ENCODE results near the gene DYNC1LI1.
"Not testable (repeated sequence)": the region's sequence is repeated elsewhere in the genome, so short reads cannot be mapped to it uniquely, and the experiment has no call there.

Gene DYNC1LI1

DNA sequence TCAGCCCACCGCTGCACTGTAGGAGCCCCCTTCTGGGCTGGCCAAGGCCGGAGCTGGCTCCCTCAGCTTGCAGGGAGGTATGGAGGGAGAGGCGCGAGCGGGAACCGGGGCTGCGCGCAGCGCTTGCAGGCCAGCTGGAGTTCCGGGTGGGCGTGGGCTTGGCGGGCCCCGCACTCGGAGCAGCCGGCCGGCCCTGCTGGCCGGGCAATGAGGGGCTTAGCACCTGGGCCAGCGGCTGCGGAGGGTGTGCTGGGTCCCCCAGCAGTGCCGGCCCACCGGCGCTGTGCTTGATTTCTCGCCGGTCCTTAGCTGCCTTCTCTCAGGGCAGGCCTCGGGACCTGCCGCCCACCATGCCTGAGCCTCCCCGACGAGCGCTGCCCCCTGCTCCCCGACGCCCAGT lies 8.0 kb upstream of the DYNC1LI1 start:
- DNase-seq: not testable (repeated sequence)

DNA sequence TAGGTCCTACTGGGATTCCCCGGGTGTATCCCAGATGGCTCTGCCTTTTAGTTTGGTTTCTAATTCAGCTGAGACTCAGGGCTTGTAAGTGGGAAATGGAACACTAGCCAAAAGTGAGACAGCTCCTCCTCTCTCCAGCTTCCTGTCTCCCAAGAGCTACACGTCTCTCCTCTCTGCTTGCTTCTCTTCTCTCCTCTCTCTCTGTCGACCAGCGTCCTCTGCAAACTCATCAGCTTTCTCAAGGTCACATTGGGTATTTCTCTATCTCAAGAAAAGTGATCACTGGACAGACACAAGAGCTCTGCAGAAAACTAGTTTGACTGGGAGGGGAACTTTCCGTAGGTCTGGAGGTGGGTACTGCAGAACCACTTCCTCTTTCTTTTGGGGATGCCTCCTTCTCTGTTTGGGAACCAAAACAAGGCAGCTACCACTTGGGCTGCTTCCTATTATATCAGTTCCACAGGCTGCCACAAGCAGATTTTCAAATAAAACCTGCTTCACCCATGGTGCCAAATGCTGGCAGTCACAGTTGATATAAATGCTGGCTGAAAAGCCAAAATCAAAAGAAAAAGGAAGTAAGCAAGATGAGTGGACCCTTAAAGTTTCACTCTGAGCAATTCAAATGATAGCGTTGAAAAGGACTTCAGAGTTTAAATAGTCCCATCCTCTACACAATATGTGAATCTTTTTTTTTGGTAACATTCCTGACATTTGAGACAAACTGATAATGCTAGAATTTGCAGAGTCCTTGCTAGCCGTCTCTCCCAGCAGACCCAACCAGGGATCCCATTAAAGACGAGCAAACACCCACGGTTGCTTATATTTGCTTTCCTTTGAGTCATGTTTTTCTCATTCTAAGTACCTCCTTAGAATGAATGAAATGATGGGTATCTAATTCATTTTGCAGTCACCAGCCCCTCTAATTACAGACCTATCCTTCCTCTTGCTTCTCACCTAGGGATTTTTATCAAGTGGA lies 7.2 kb upstream of the DYNC1LI1 start:
- no peak for DNase-seq

DNA sequence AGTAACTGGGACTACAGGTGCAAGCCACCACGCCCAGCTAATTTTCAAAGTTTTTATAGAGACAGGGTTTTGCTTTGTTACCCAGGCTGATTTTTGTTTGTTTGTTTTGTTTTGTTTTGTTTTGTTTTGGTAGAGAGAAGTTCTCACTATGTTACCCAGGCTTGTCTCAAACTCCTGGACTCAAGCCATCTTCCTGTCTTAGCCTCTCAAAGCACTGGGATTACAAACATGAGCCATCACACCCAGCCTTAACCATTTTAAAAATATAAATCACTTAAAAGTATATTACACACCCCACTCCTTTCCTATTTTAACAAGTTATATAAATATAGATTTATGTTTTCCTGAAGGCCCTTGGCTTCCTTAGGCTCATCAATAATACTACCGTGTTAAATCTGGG lies 6.5 kb upstream of the DYNC1LI1 start:
- DNase-seq: no peak

DNA sequence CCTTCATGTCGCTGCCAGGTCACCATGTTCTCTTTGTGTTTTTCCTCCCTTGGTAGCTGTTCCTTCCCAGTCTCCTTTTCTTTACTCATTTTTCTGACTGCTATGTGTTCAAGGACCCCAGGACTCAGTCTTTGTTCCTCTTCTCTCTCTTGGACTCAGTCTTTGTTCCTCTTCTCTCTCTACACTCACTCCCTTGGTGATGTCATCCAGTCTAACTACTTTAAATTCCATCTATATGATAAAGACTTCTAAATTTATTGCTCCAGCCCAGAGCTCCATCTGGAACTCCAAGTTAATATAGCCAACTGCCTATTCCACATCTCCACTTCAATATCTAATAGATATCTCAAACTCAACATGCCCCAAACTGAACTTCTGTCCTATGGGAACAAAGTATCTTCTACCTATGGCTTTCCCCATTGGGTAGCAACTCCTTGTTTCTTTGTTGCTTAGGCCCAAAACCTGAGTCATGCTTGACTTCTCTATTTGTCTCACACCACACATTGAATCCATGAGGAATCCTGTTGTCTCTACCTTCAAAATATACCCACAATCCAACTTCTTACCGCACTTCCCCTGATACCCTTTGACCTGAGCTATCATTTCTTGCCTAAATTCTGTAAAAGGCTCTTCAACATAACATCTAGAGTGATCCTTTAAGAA lies 4.9 kb upstream of the DYNC1LI1 start:
- no peak for DNase-seq

DNA sequence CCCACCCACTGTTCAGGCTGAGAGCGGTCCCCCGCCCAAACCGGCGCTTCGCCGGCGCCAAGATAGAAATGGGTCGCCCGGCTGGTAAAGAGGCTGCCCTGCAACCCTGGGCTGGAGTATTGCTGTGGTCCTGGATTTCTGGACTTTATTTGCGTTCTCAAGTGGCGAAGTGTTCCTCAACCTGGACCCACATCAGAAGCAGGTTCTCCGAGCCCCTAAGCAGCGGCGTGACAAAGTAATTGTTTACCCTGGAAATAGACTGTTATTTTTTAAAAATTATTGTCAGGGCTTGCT lies 481 bp upstream of the DYNC1LI1 start:
- no peak for DNase-seq

DNA sequence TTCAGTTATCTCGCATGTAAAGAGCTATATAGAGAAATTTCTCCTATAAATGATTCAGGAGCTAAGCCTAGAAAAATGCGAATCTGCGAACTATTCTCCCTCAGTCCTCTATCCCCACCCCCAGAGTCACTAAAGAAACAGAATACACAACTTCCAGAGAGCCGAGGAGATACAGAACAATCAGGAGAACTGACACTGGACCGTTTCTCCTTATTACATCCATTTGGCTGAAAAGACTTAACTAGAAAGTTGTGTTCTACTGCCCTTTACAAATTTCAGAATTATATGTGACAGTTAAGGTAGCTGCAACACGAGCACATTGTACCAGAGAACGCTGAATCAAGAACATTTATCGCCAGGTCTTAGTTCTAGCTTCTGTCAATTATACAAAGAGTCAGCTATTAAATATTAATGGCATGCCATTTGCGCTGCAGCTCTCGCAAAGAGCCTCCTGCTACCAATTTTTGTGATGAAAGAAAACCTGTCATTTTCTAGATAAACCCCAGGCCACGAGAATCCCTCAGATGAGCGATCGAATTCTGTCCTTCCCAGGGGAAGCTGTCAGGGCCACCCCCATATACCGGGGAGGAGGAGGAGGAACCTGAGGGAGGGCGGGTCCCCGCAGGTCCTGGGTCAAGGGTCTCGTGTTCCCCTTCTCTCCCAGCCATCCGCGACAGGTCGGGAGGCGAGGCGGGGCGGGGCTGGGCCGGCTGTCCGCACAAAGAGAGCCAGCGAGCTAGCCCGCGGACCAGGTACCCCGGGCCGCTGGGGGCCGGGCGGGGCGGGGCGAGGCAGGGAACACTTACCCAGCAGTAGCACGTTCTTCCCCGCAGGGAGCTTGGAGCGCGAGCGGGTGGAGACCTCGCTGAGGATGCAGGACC lies 878 bp downstream of the DYNC1LI1 start:
- peak; percentile 92 for DNase-seq

DNA sequence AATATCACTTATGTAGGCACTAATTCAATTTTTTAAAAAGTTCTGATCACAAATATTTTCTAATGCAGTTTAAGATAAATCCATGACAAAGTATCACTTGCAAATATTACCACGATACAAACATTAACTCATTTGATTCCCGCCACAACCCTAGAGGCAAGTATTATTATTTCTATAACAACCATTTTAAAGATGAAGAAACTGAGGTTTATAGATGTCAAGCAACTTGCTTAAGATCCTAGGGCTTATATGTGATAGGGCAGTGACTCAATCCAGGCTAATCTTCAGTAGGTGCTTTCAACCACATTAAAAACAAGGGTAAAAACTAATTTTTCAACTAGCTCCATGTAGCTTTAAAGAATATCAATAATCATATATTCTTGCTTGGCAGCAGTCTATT lies 1.7 kb downstream of the DYNC1LI1 start:
- no peak for DNase-seq

DNA sequence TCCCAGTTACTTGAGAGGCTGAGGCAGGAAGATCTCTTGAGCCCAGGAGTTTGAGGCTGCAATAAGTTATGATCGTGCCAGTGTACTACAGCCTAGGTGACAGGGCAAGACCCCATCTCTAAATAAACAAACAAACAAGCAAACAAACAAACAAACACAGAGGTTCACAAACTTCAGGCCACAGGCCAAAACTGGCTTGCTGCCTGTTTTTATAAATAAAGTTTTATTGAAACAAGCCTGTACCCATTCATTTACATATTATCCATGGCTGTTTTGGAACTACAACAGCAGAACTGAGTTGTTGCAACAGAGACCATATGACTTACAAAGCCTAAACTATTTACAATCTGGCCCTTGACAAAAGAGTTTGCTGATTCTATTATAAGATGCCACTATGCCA lies 6.5 kb downstream of the DYNC1LI1 start:
- DNase-seq: no peak

DNA sequence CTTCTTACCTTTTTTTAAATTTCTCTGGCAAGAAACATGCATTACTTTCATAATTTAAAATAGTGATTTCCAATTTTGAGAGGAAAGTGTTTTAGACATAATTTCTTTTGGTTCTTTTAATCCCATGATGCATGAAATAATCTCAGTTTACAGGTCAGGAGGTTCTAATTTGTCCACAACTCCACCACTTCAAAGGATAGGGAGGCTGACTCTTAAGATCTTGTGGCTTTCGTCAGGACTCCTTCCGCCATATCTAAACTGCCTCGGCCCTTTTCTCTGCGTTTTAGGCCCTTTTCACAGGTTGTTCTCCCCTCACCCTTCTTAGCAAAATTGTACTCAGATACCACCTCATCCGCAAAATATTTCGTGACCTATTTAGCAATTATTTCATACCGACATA lies 8.0 kb downstream of the DYNC1LI1 start:
- DNase-seq: no peak

DNA sequence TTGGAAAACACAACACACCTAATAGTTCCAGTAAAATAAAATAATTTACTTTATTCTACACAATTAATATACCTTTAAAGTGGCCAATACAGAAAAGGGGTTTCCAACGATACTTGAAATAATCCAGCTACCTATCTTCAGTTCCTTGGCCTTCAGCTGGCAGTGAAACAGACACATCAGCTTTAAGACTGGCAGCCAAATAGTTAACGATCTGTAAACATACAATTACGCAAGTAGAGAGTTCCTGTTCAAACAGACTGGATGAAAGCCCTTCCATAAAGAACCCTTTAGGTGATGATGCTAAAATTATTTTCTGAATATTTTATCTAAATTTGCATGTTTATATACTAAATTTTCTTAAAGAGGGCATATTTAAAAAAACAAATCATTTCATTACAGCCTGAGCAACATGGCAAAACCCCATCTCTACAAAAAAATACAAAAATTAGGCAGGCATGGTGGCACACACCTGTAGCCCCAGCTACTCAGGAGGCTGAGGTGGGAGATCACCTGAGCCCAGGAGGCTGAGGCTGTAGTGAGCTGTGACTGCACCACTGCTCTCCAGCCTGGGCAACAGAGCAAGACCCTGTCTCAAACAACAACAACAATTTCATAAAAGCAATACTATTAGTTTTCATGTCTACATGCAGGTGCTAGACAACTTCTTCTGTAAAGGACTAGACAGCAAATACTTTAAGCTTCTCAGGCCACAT lies 12.9 kb downstream of the DYNC1LI1 start:
- no peak for DNase-seq

DNA sequence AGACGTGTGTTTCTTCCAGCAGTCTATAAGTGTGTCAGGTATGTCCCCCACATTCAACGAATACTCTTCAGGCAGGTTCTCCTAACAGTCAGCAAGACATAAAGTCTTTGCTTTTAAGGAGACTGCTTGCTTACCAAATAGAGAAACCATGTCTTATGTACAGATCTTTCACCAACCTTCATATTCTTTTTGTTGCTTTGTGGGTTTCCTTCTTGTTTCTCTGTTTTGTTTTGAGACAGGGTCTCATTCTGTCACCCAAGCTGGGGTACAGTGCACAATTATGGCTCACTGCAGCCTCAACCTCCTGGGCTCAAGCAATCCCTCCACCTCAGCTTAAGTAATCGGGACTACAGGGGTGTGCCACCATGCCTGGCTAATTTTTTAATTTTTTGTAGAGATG lies 14.3 kb downstream of the DYNC1LI1 start:
- no peak for DNase-seq

DNA sequence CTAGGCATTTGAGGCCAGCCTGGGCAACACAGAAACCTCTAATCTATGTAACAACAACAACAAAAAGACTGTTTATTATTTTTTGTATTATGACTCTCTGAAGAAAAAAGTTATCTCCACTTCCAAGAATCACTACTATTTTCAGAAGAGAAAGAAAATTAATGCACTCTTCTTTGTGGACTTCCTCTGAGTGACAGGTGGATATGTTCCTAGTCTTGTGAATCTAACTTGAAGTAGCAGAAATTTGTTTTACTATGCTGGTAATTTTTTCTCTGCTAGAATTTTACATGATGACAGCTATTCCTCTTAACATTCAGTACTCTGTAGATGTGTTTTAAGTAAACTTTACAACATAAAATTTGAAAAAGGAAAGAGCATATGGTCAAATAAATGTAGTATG lies 16.7 kb downstream of the DYNC1LI1 start:
- DNase-seq: no peak

DNA sequence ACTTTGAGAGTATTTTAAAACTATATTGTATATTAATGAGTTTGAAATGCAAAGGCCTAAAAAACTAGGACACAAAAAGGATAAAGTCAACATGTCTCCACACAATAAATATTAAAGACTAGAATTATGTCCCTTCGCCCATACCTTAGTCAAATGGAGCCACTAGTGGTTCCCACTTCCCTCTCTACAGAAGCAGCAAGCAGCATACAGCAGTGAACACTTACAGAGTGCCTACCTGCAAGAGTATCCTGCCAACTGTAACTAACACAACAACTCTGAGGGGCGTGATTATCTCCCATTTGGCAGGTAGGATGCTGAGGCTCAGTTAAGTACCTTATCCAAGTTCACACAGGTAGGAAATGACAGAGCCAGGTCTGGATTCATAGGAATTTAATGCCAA lies 17.2 kb downstream of the DYNC1LI1 start:
- no peak for DNase-seq

DNA sequence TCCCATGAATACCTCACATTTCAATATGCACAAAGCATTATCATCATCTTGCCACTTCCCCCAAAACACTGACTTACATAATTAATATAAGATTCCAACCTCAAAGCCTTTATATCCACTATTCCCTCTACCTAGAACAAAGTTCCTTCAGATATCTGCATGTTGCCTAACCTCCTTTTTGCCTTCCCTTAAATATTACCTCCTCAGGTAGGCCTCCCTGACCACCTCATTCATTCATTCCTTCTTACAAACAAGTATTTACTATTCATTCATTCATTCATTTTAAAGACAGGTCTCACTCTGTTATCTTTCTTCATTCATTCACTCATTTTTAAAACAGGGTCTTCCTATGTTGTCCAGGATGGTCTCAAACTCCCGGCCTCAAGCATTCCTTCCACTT lies 18.6 kb downstream of the DYNC1LI1 start:
- no peak for DNase-seq

DNA sequence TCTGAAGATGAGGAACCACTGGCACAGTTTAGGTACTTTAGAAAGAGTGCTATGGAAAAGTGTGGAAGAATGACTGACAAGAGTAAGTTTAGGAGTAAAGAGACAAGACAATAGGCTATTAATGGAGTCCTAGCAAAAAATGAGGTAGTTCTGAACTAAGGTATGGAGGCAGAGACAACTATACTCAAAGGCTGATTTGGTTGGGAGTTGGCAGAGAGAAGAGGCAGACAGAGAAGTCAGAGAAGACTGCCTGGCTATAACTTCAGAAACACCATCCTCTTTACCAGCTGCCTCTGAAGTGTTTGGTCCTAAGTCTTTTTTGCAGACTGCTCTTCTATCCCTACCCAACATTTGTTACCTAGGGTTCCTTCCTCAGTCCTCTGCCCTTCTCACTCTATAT lies 19.2 kb downstream of the DYNC1LI1 start:
- no peak for DNase-seq

DNA sequence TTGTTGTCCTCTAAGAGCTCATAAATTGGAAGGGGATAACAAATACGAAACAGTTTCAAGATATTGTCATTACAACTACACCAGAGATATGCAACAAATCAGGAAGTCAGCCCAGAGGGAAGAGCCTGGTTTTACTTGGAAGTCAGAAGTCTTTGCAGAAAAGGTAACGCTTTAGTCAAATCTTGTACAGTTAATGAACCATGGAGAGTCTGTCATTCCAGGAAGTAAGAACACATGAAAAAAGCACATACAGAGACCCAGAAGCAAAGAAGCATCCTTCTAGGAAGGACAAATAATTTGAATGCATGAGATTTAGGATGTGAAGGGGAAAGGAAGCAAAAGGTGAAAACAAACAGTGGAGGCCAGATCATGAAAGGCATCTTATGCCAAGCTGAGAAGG lies 19.6 kb downstream of the DYNC1LI1 start:
- no peak for DNase-seq

DNA sequence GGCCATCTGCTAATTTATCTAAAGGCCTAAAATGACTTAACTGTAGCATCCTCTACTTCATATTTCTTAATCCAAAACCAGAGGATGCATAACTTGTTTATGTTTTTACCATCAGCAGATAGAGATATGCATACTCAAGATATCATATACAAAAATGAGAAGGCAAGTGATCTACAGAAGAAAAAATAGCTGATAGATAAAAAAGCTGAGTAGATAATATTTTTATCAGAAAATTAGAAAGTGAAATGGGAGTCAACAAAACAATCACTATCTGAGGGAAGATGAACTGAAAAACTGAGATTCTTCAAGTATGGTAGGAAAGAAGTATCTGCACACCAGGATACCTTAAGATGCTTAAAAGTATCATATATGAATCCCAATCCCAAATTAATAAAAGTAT lies 25.4 kb downstream of the DYNC1LI1 start:
- DNase-seq: no peak

DNA sequence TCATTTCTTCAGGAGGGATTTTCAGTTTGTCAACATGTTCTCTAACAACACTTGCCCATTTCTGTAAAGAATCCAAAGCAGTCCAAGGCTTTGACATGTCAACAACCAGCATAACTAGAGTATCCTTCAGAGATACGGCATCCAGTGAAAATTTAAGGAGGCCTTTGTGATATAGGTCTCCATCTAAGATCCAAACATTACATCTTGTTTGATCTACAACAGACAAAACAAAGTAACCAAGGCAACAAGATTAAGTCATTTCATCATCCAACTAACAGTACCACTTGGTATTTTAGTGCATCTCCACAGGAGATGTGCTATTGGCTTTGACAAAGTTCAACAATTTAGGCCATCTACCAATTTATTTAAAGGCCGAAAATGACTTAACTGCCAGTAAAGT lies 25.8 kb downstream of the DYNC1LI1 start:
- DNase-seq: no peak

DNA sequence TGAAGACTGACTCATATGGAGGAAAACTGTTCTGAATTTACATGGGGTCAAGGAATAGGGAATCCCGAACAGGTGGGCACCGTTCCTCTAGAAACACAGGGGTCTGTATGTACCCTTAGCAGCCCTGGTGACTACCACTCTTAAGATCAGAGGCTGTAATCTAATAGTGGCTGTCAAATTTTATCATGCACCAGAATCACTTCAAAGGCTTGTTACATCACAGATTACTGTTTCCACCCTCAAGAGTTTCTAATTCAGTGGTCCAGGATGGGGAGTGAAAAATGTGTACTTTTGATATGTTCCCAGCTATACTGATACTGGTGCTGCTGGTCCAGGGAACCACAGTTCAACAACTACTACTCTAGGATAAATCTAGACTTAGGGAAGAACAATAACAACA lies 27.9 kb downstream of the DYNC1LI1 start:
- no peak for DNase-seq

DNA sequence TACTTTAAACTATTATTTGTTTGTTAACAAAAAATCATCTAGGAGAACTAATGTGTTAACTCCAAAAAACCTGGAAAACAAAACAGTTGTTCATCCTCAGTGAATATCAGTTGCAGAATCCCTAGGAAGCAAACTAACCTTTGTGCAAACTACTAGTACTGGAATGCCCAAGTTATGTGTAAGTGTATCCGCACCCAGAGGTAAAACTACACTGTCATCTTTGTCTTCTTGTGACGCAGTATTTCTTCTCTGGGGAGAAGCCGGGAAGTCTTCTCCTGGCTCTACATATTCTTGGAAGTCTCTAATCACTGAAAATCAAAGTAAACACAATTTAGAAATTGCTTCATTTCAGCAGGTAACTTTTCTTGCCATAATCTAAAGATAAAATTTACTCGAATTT lies 29.8 kb downstream of the DYNC1LI1 start:
- no peak for DNase-seq

DNA sequence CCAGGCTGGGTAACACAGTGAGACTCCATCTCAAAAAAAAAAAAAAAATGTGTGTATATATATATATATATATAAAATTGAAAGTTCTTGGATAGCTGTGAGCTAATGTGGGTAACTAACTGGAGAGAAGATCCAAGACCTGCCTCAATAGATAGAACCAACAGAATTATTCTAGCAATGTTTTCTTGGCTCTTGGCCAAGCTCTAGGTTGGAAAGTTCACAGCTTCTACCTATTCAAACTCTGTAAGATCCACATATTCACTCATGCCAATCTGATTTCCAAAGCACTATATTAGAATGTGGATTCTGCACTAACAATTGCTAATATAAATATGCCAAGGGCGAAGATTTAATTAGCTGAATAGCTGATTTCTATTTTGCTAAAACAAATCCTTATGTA lies 38.2 kb downstream of the DYNC1LI1 start:
- DNase-seq: no peak

DNA sequence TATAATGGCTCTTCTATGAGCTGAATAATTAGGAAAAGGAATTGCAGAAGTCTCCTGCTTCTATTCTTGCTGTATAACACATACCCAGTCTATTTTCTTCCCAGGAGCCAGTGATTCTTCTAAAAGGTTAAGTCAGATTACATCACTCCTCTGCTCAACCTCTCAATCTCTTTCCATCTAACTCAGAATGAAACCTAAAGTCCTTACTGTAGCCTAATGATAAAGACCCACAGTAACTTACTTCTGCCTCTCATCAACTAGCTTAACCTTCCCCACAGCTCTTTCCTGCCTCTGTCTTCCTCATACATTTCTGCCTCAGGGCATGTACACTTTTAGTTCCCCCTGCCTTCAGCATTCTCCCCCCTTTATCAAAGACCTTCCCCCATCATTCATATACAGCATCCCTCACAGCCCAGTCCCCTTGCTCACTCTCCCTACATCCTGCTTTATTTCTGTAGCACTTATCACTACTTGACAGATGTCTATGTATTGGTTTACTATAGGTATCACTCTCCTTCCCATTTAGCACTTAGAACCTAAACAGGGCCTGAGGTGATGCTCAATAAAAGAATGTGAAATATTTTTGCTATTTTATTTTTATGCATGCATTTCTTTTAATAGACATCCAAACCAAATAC lies 39.5 kb downstream of the DYNC1LI1 start:
- DNase-seq: no peak

DNA sequence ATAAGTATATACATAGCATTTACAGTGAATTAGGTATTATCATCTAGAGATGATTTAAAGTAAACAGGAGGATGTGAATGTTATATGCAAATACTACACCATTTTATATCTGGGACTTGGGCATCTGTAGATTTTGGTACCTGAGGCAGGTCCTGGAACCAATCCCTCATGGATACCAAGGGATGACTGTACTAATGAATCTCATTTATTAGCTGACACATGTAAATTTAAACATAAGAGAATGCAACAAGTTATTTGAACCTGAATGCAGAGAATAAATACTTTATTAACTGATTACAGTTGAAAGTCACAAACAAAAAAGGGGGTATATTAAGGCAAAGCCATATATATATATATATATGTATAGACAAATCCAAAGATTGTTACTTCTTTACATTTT lies 44.9 kb downstream of the DYNC1LI1 start:
- no peak for DNase-seq

All from islet precursor cell (in vitro differentiated cells).